GM12878 (cell line): ENCODE results near the gene AP3D1.

ENCODE experiments used
- BACH1 ChIP-seq: fragments of 450-650 bp; IDR thresholded peaks from 2 replicates; pipeline ENCODE4 v1.6.1; 2017; ENCODE audit warnings: mild to moderate bottlenecking, borderline replicate concordance
- CREB1 ChIP-seq: IDR thresholded peaks from 2 replicates; pipeline ENCODE4 v1.6.1; 2012; ENCODE audit warnings: low read depth, mild to moderate bottlenecking, inconsistent platforms
- ZNF384 ChIP-seq: IDR thresholded peaks from 2 replicates; pipeline ENCODE4 v1.6.1; 2012; ENCODE audit warnings: low read depth, mild to moderate bottlenecking, low read length, improper control_type of control experiment, borderline replicate concordance
- TF ChIP-seq, protein P1 (sequence below), 3 experiments: IDR thresholded peaks in 2 of 3; conservative IDR thresholded peaks in 1 of 3; 2 replicates each; pipeline ENCODE4 v1.5.1; 2011; ENCODE audit warnings: low read depth in 3 of 3, low read length in 3 of 3, mild to moderate bottlenecking in 3 of 3, control low read depth in 2 of 3, moderate library complexity in 2 of 3, inconsistent platforms in 1 of 3, mixed read lengths in 1 of 3; ENCODE audit not compliant: control insufficient read depth in 2 of 3, insufficient read depth in 1 of 3; ENCODE audit errors: extremely low read depth in 1 of 3
- TF ChIP-seq, protein P2 (sequence below): fragments of 450-650 bp; IDR thresholded peaks from 2 replicates; pipeline ENCODE4 v1.6.1; 2017; ENCODE audit warnings: mild to moderate bottlenecking

DNA sequence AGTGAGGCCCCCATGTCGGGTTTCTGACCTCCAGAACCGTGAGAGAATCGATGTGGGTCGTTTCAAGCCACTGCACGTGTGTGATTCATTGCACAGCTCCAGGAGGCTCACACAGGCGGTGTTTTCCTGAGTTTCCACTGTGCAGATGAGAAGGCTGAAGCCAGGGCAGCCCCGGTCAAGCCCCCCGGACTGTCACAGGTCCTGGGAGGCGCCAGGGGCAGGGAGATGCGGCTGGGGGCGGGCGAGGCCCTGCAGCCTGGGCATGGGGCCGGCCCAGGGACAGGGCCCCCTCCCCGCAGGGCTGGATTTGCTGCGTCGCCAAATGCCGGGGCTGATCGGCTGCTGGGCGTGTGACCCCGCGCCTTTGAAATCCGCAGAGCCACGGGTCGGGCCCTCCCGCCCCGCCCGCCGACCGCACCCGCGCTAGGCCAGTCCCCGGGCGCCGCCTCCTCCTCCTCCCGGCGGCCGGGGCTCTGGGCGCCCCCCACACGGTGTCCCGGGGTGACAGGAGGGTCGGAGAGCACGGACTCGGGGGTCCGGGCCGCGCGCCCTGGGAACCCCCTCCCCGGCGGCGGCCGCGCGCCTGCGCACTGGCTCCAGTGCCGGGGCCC, 90.4 kb downstream of the AP3D1 start:
- TF ChIP-seq ZNF384 (no peak), BACH1 (peak; percentile 63; the same call in 1 of the 2 replicates), CREB1 (no peak)
- TF ChIP-seq, protein P1, sequence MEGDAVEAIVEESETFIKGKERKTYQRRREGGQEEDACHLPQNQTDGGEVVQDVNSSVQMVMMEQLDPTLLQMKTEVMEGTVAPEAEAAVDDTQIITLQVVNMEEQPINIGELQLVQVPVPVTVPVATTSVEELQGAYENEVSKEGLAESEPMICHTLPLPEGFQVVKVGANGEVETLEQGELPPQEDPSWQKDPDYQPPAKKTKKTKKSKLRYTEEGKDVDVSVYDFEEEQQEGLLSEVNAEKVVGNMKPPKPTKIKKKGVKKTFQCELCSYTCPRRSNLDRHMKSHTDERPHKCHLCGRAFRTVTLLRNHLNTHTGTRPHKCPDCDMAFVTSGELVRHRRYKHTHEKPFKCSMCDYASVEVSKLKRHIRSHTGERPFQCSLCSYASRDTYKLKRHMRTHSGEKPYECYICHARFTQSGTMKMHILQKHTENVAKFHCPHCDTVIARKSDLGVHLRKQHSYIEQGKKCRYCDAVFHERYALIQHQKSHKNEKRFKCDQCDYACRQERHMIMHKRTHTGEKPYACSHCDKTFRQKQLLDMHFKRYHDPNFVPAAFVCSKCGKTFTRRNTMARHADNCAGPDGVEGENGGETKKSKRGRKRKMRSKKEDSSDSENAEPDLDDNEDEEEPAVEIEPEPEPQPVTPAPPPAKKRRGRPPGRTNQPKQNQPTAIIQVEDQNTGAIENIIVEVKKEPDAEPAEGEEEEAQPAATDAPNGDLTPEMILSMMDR (IDR thresholded peaks at IDR 0.05 in 2 of 3, conservative IDR thresholded peaks at IDR 0.05 in 1 of 3; ENCODE audit: control insufficient read depth in 2 of 3, extremely low read depth in 1 of 3, insufficient read depth in 1 of 3, low read depth in 3 of 3, low read length in 3 of 3), result no peak
- TF ChIP-seq, protein P2, sequence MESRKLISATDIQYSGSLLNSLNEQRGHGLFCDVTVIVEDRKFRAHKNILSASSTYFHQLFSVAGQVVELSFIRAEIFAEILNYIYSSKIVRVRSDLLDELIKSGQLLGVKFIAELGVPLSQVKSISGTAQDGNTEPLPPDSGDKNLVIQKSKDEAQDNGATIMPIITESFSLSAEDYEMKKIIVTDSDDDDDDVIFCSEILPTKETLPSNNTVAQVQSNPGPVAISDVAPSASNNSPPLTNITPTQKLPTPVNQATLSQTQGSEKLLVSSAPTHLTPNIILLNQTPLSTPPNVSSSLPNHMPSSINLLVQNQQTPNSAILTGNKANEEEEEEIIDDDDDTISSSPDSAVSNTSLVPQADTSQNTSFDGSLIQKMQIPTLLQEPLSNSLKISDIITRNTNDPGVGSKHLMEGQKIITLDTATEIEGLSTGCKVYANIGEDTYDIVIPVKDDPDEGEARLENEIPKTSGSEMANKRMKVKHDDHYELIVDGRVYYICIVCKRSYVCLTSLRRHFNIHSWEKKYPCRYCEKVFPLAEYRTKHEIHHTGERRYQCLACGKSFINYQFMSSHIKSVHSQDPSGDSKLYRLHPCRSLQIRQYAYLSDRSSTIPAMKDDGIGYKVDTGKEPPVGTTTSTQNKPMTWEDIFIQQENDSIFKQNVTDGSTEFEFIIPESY, result no peak
